Neural cell (in vitro differentiated cells): ENCODE measurements around the gene FBXO48. TPM values are rescaled to one million over a fixed set of nuclear protein-coding genes. Genes with fewer than 3 reads are reported as not detected.

Source experiments
- H2AFZ ChIP-seq: fragments of 200-600, 300-800 bp; sonication (generic), shearing (Covaris generic); 2 replicates; pipeline ENCODE4 v1.6.0; 2014; ENCODE audit warnings: low read depth, mild to moderate bottlenecking, antibody characterized with exemption, low read length, moderate library complexity
- H3F3A ChIP-seq: fragments of 200-600 bp; shearing (Covaris generic); 2 replicates; pipeline ENCODE4 v1.6.1; 2016; ENCODE audit warnings: mild to moderate bottlenecking, moderate library complexity, mixed read lengths, antibody characterized with exemption, low read length; ENCODE audit not compliant: insufficient read depth, poor library complexity, severe bottlenecking
- H3K27ac ChIP-seq: fragments of 200-600, 300-800 bp; sonication (generic), shearing (Covaris generic); 2 replicates; pipeline ENCODE4 v1.5.1; 2014; ENCODE audit warnings: mild to moderate bottlenecking, low read length, moderate library complexity
- H3K27me3 ChIP-seq: fragments of 300-800, 200-600 bp; sonication (generic), shearing (Covaris generic); 2 replicates; pipeline ENCODE4 v1.6.0; 2014; ENCODE audit warnings: mild to moderate bottlenecking, low read depth, low read length, moderate library complexity; ENCODE audit not compliant: insufficient read depth
- H3K36me3 ChIP-seq: fragments of 300-800, 200-600 bp; sonication (generic), shearing (Covaris generic); 2 replicates; pipeline ENCODE4 v1.5.1; 2014; ENCODE audit warnings: mild to moderate bottlenecking, antibody characterized with exemption, low read length, moderate library complexity; ENCODE audit not compliant: insufficient read depth
- H3K4me2 ChIP-seq: fragments of 300-800, 200-600 bp; sonication (generic), shearing (Covaris generic); 2 replicates; pipeline ENCODE4 v1.6.0; 2014; ENCODE audit warnings: mild to moderate bottlenecking, low read length
- H3K4me3 ChIP-seq: fragments of 300-800, 200-600 bp; sonication (generic), shearing (Covaris generic); 2 replicates; pipeline ENCODE4 v1.5.1; 2014; ENCODE audit warnings: mild to moderate bottlenecking, low read length, moderate library complexity
- H3K79me2 ChIP-seq: fragments of 200-600 bp; shearing (Covaris generic); replicated peaks from 2 replicates; pipeline ENCODE4 v1.6.0; 2014; ENCODE audit warnings: mild to moderate bottlenecking, low read length, moderate library complexity; ENCODE audit not compliant: insufficient read depth
- H3K9ac ChIP-seq: fragments of 300-800, 200-600 bp; sonication (generic), shearing (Covaris generic); 2 replicates; pipeline ENCODE4 v1.6.1; 2016; ENCODE audit warnings: mild to moderate bottlenecking, low read length, mixed read lengths
- H3K9me2 ChIP-seq: fragments of 200-600 bp; shearing (Covaris generic); 2 replicates; pipeline ENCODE4 v1.6.1; 2016; ENCODE audit warnings: mild to moderate bottlenecking, low read length, mixed read lengths; ENCODE audit not compliant: insufficient read depth
- H3K9me3 ChIP-seq: fragments of 200-600, 300-800 bp; sonication (generic), shearing (Covaris generic); 2 replicates; pipeline ENCODE4 v1.6.1; 2016; ENCODE audit warnings: mild to moderate bottlenecking, mixed run types, low read length, moderate library complexity, mixed read lengths
- H4K20me1 ChIP-seq: fragments of 200-600 bp; shearing (Covaris generic); 2 replicates; pipeline ENCODE4 v1.6.1; 2016; ENCODE audit warnings: mild to moderate bottlenecking, mixed run types; ENCODE audit not compliant: insufficient read depth
- EP300 ChIP-seq: fragments of 450-650 bp; conservative IDR thresholded peaks from 2 replicates; pipeline ENCODE4 v1.6.1; 2014; ENCODE audit warnings: antibody characterized with exemption, mild to moderate bottlenecking, moderate library complexity; ENCODE audit not compliant: poor library complexity, severe bottlenecking
- EZH2 ChIP-seq: fragments of 200-600, 300-800 bp; shearing (Covaris generic), sonication (generic); IDR thresholded peaks from 2 replicates; pipeline ENCODE4 v1.6.1; 2014; ENCODE audit warnings: antibody characterized with exemption, low read length, borderline replicate concordance, mild to moderate bottlenecking; ENCODE audit not compliant: insufficient read depth, poor library complexity, severe bottlenecking
- MXI1 ChIP-seq: fragments of 450-650 bp; conservative IDR thresholded peaks from 2 replicates; pipeline ENCODE4 v1.6.1; 2014; ENCODE audit warnings: antibody characterized with exemption, mild to moderate bottlenecking; ENCODE audit not compliant: poor library complexity, severe bottlenecking
- POLR2AphosphoS5 ChIP-seq: IDR thresholded peaks from 2 replicates; pipeline ENCODE4 v1.6.1; 2012
- RAD21 ChIP-seq: fragments of 450-650 bp; conservative IDR thresholded peaks from 2 replicates; pipeline ENCODE4 v1.6.1; 2014; ENCODE audit warnings: antibody characterized with exemption, mild to moderate bottlenecking, moderate library complexity
- REST ChIP-seq: IDR thresholded peaks from 2 replicates; pipeline ENCODE4 v1.6.1; 2012; ENCODE audit warnings: borderline replicate concordance
- SMC3 ChIP-seq: fragments of 450-650 bp; conservative IDR thresholded peaks from 2 replicates; pipeline ENCODE4 v1.6.1; 2014; ENCODE audit warnings: antibody characterized with exemption, mild to moderate bottlenecking, moderate library complexity; ENCODE audit not compliant: poor library complexity
- TAF1 ChIP-seq: IDR thresholded peaks from 2 replicates; pipeline ENCODE4 v1.6.1; 2012; ENCODE audit warnings: low read depth
- polyA plus RNA-seq: library from polyadenylated mRNA; depleted of rRNA; stranded (reverse); fragments of >200 nt; gene quantifications from 2 replicates; pipeline ENCODE4 v1.2.3, GENCODE V29; 2014
- TF ChIP-seq, protein P1 (sequence below): fragments of 450-650 bp; IDR thresholded peaks from 2 replicates; pipeline ENCODE4 v1.5.1; 2014; ENCODE audit warnings: antibody characterized with exemption, mild to moderate bottlenecking, moderate library complexity; ENCODE audit not compliant: poor library complexity, severe bottlenecking

Gene FBXO48
- polyA plus RNA-seq, 1 donor from 2014 or later, result 0.45 TPM

- TF ChIP-seq REST (no peak), SMC3 (no peak)
Observed at GRCh38 chr2:68456198-68456597, 10.9 kb downstream of the FBXO48 start (continued).

- Histone ChIP-seq H3K36me3 (no peaks in the 10 kb centered on the region), H3K9me3 (no peaks in the 10 kb centered on the region), H3K27me3 (no peaks in the 10 kb centered on the region), H3K4me2 (no peak overlapping the region), H3K4me3 (no peak overlapping the region), H3K79me2 (no peaks in the 10 kb centered on the region), H3K27ac (no peak overlapping the region), H3K9ac (no peak overlapping the region), H3F3A (no peaks in the 10 kb centered on the region), H3K9me2 (no peaks in the 10 kb centered on the region), H4K20me1 (no peaks in the 10 kb centered on the region), H2AFZ (no peak overlapping the region)
- TF ChIP-seq RAD21, result no peak
- TF ChIP-seq TAF1, result no peak
- TF ChIP-seq EP300, result no peak
- TF ChIP-seq REST, result no peak
- TF ChIP-seq, protein P1, sequence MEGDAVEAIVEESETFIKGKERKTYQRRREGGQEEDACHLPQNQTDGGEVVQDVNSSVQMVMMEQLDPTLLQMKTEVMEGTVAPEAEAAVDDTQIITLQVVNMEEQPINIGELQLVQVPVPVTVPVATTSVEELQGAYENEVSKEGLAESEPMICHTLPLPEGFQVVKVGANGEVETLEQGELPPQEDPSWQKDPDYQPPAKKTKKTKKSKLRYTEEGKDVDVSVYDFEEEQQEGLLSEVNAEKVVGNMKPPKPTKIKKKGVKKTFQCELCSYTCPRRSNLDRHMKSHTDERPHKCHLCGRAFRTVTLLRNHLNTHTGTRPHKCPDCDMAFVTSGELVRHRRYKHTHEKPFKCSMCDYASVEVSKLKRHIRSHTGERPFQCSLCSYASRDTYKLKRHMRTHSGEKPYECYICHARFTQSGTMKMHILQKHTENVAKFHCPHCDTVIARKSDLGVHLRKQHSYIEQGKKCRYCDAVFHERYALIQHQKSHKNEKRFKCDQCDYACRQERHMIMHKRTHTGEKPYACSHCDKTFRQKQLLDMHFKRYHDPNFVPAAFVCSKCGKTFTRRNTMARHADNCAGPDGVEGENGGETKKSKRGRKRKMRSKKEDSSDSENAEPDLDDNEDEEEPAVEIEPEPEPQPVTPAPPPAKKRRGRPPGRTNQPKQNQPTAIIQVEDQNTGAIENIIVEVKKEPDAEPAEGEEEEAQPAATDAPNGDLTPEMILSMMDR, result no peak
- no peak for TF ChIP-seq MXI1
- no peak for TF ChIP-seq SMC3
- no peak for TF ChIP-seq POLR2AphosphoS5
- TF ChIP-seq EZH2, result no peak
Observed at GRCh38 chr2:68454719-68455118, 12.4 kb downstream of the FBXO48 start.
